MCF 10A (cell line): Measurements from ENCODE around the gene ARL8A. TPM values are rescaled to one million over a fixed set of nuclear protein-coding genes. Genes with fewer than 3 reads are reported as not detected.
"Not testable (repeated sequence)": the region's sequence is repeated elsewhere in the genome, so short reads cannot be mapped to it uniquely, and the experiment has no call there.

Source experiments
- BruUV-seq: library from RNA; stranded (reverse); fragments of 400-500 nt; replicated peaks from 2 replicates; lab custom pipeline; 2021; lab: Mats Ljungman, UMichigan
- CTCF ChIA-PET: fragments of 300-600 bp; sonication (Branson Sonifier 250); formaldehyde crosslinking; extraction: SDS; loops from one replicate; lab custom pipeline; 2021; ENCODE audit warnings: antibody characterized with exemption, inconsistent platforms; lab: Yijun Ruan, JAX
- POLR2A ChIA-PET: fragments of 300-600, 350-650 bp; sonication (Branson Sonifier 250); formaldehyde crosslinking; extraction: SDS; loops from one replicate; lab custom pipeline; 2020; ENCODE audit warnings: antibody characterized with exemption, inconsistent platforms; lab: Yijun Ruan, JAX
- DNase-seq: peaks from one replicate; pipeline ENCODE4 v3.0.0-alpha.2; 2018; ENCODE audit not compliant: unreplicated experiment
- H3K27ac Mint-ChIP-seq: one replicate; pipeline ENCODE4 v1.8.0; 2022; ENCODE audit warnings: mild to moderate bottlenecking, low read depth, mixed read lengths; ENCODE audit not compliant: unreplicated experiment
- H3K27me3 Mint-ChIP-seq: one replicate; pipeline ENCODE4 v1.8.0; 2022; ENCODE audit warnings: mixed read lengths; ENCODE audit not compliant: insufficient read depth, unreplicated experiment
- H3K36me3 Mint-ChIP-seq: one replicate; pipeline ENCODE4 v1.8.0; 2022; ENCODE audit warnings: mild to moderate bottlenecking, moderate library complexity, mixed read lengths; ENCODE audit not compliant: insufficient read depth, unreplicated experiment
- H3K4me1 Mint-ChIP-seq: one replicate; pipeline ENCODE4 v1.8.0; 2022; ENCODE audit warnings: mixed read lengths; ENCODE audit not compliant: insufficient read depth, unreplicated experiment
- H3K4me3 Mint-ChIP-seq: one replicate; pipeline ENCODE4 v1.8.0; 2022; ENCODE audit warnings: mild to moderate bottlenecking, moderate library complexity, mixed read lengths; ENCODE audit not compliant: unreplicated experiment
- H3K9me3 Mint-ChIP-seq: one replicate; pipeline ENCODE4 v1.8.0; 2022; ENCODE audit warnings: mixed read lengths; ENCODE audit not compliant: unreplicated experiment
- CTCF ChIP-seq: fragments of 200-600 bp; IDR thresholded peaks from one replicate; pipeline ENCODE4 v1.8.0; 2022; ENCODE audit warnings: antibody characterized with exemption, mild to moderate bottlenecking; ENCODE audit not compliant: unreplicated experiment
- intact Hi-C: fragments of 100-400 bp; cut with micrococcal nuclease; formaldehyde crosslinking; loops from 2 replicates; pipeline ENCODE4 v1.14.1; 2022
- total RNA-seq: library from RNA; stranded (reverse); gene quantifications from 2 replicates; pipeline ENCODE4 v1.2.3, GENCODE V29; 2022

The ARL8A gene
- total RNA-seq, 1 experiment from 2014 or later, result 94.8 TPM

- intact Hi-C loops, result no loop called here
- Mint-ChIP-seq H3K9me3 (no peaks in the 10 kb centered on the region), H3K27me3 (no peaks in the 10 kb centered on the region), H3K27ac (no peak overlapping the region), H3K4me3 (no peak overlapping the region), H3K4me1 (peaks cover 12% of the 10 kb centered on the region), H3K36me3 (no peaks in the 10 kb centered on the region)
- no TSS peak for BruUV-seq
- TF ChIP-seq CTCF, result no peak
- POLR2A ChIA-PET, result no interaction called here
- CTCF ChIA-PET, result interaction anchor here (1.1 to 4.1 kb wide), 6 partner anchors 9 to 147 kb away, joined by 3 to 40 read pairs (median 7); no protein-coding TSS in a partner anchor
- no peak for DNase-seq
These were observed 2.5 kb upstream of the ARL8A start for GRCh38 chr1:202146993-202147392.

DNA sequence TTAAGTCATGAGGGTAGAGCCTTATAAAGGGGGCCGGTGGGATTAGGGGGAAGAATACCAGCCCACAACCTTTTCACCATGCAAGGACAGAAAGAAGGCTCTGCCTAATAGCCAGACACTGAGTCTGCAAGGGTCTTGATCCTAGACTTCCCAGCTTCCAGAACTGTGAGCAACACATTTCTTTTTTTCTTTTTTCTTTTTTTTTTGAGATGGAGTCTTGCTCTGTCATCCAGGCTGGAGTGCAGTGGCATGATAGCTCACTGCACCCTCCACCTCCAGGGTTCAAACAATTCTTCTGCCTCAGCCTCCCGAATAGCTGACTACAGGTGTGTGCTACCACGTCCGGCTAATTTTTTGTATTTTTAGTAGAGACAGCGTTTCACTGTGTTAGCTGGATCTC lies 1.7 kb upstream of the ARL8A start:
- peaks cover 2% of the 10 kb centered on the region for H3K36me3 Mint-ChIP-seq
- ChIA-PET CTCF (interaction anchor here (0.5 to 4.1 kb wide), 12 partner anchors 8 to 180 kb away, joined by 3 to 40 read pairs (median 4); partner anchors contain the start of gene ELF3), POLR2A (no interaction called here)
- no peaks in the 10 kb centered on the region for H3K27me3 Mint-ChIP-seq
- no peak overlapping the region for H3K4me3 Mint-ChIP-seq
- H3K9me3 Mint-ChIP-seq, result no peaks in the 10 kb centered on the region
- H3K4me1 Mint-ChIP-seq, result peaks cover 12% of the 10 kb centered on the region
- no TSS peak for BruUV-seq
- intact Hi-C loops, result no loop called here
- H3K27ac Mint-ChIP-seq, result no peak overlapping the region
- TF ChIP-seq CTCF, result no peak
- DNase-seq, result no peak

DNA sequence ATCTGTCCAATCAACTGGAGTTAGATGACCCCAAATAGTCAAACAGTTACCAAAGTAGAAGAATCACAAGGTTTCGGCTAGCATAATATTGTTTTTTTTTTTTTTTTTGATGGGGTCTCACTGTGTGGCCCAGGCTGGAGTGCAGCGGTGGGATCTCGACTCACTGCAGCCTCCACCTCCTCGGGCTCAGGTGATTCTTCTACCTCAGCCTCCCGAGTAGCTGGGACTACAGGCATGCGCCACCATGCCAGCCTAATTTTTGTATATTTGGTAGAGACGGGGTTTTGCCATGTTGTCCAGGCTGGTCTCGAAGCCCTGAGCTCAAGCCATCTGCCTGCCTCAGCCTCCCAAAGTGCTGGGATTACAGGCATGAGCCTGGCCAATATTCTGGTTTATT lies 1.2 kb upstream of the ARL8A start:
- CTCF ChIA-PET, result interaction anchor here (0.5 to 4.1 kb wide), 11 partner anchors 9 to 327 kb away, joined by 3 to 40 read pairs (median 3); partner anchors contain the start of gene ELF3
- peaks cover 12% of the 10 kb centered on the region for H3K4me1 Mint-ChIP-seq
- intact Hi-C loops, H3K27ac Mint-ChIP-seq, H3K9me3 Mint-ChIP-seq, H3K27me3 Mint-ChIP-seq, POLR2A ChIA-PET, H3K36me3 Mint-ChIP-seq, BruUV-seq, DNase-seq: not testable (repeated sequence)
- H3K4me3 Mint-ChIP-seq, result peak overlapping the region; percentile 86

- intact Hi-C loops, result no loop called here
- POLR2A ChIA-PET, result interaction anchor here (1.4 to 3.4 kb wide), 3 partner anchors 110 to 162 kb away, joined by 3 to 14 read pairs (median 12); partner anchors contain the start of gene RNPEP
These were observed 669 bp upstream of the ARL8A start for GRCh38 chr1:202145068-202145743.

More at GRCh38 chr1:202145068-202145743, 669 bp upstream of the ARL8A start:
- CTCF ChIA-PET, result interaction anchor here (0.6 to 4.1 kb wide), 8 partner anchors 9 to 326 kb away, joined by 3 to 40 read pairs (median 4); no protein-coding TSS in a partner anchor
- Mint-ChIP-seq H3K4me1 (peaks cover 12% of the 10 kb centered on the region), H3K27me3 (no peaks in the 10 kb centered on the region), H3K27ac (peak overlapping the region; percentile 17), H3K9me3 (no peaks in the 10 kb centered on the region), H3K36me3 (peaks cover 9% of the 10 kb centered on the region), H3K4me3 (peak overlapping the region; percentile 86)
- TSS peak; percentile 59 for BruUV-seq
- no peak for TF ChIP-seq CTCF
- no peak for DNase-seq
